Progenitor cell of endocrine pancreas (in vitro differentiated cells): ENCODE results near the gene KRTAP25-1. TPM values are rescaled to one million over a fixed set of nuclear protein-coding genes. Genes with fewer than 3 reads are reported as not detected.

Experiments
- DNase-seq: peaks from one replicate; pipeline ENCODE4 v3.0.0; 2021; ENCODE audit warnings: low spot score; ENCODE audit not compliant: unreplicated experiment
- H3K27ac Mint-ChIP-seq: 2 replicates; pipeline ENCODE4 v1.8.0; 2021; ENCODE audit warnings: mild to moderate bottlenecking, moderate library complexity, mixed read lengths
- H3K27me3 Mint-ChIP-seq: 2 replicates; pipeline ENCODE4 v1.8.0; 2021; ENCODE audit warnings: mixed read lengths
- H3K36me3 Mint-ChIP-seq: 2 replicates; pipeline ENCODE4 v1.8.0; 2022; ENCODE audit warnings: mixed read lengths; ENCODE audit not compliant: insufficient read depth
- H3K4me1 Mint-ChIP-seq: 2 replicates; pipeline ENCODE4 v1.8.0; 2021; ENCODE audit warnings: low read depth, mixed read lengths
- H3K4me3 Mint-ChIP-seq: 2 replicates; pipeline ENCODE4 v1.8.0; 2021; ENCODE audit warnings: low read depth, mild to moderate bottlenecking, moderate library complexity, mixed read lengths
- H3K9me3 Mint-ChIP-seq: 2 replicates; pipeline ENCODE4 v1.8.0; 2021; ENCODE audit warnings: low read depth, mixed read lengths
- CTCF ChIP-seq: fragments of 200-600 bp; sonication (generic); IDR thresholded peaks from one replicate; pipeline ENCODE4 v1.5.0; 2021; ENCODE audit warnings: antibody characterized with exemption, mild to moderate bottlenecking; ENCODE audit not compliant: unreplicated experiment
- total RNA-seq: library from RNA; stranded (reverse); gene quantifications from 2 replicates; pipeline ENCODE4 v1.2.1, GENCODE V29; 2021

KRTAP25-1 gene
- total RNA-seq, 1 donor from 2014 or later, result not detected

- DNase-seq, result no peak
- H3K27ac Mint-ChIP-seq, result no peak overlapping the region
- no peak overlapping the region for H3K4me3 Mint-ChIP-seq
- H3K9me3 Mint-ChIP-seq, result no peaks in the 10 kb centered on the region
- H3K4me1 Mint-ChIP-seq, result no peaks in the 10 kb centered on the region
- no peaks in the 10 kb centered on the region for H3K36me3 Mint-ChIP-seq
- TF ChIP-seq CTCF, result no peak
- H3K27me3 Mint-ChIP-seq, result no peaks in the 10 kb centered on the region
These were observed 44.4 kb upstream of the KRTAP25-1 start for GRCh38 chr21:30333736-30334135.

- Mint-ChIP-seq H3K36me3 (no peaks in the 10 kb centered on the region), H3K9me3 (no peaks in the 10 kb centered on the region)
These were observed 43.4 kb upstream of the KRTAP25-1 start for GRCh38 chr21:30332681-30333080.

GRCh38 chr21:30329203-30329875, 40.0 kb upstream of the KRTAP25-1 start:
- no peak for DNase-seq
- no peaks in the 10 kb centered on the region for H3K4me1 Mint-ChIP-seq
- H3K27me3 Mint-ChIP-seq, result no peaks in the 10 kb centered on the region
- H3K36me3 Mint-ChIP-seq, result no peaks in the 10 kb centered on the region
- H3K4me3 Mint-ChIP-seq, result no peak overlapping the region
- H3K27ac Mint-ChIP-seq, result no peak overlapping the region
- TF ChIP-seq CTCF, result no peak
- peaks cover 4% of the 10 kb centered on the region for H3K9me3 Mint-ChIP-seq

More at GRCh38 chr21:30332681-30333080, 43.4 kb upstream of the KRTAP25-1 start:
- TF ChIP-seq CTCF, result no peak
- DNase-seq, result no peak
- no peak overlapping the region for H3K27ac Mint-ChIP-seq
- H3K4me3 Mint-ChIP-seq, result no peak overlapping the region
- no peaks in the 10 kb centered on the region for H3K27me3 Mint-ChIP-seq
- no peaks in the 10 kb centered on the region for H3K4me1 Mint-ChIP-seq

GRCh38 chr21:30326390-30326789, 37.1 kb upstream of the KRTAP25-1 start:
- no peaks in the 10 kb centered on the region for H3K27me3 Mint-ChIP-seq
- no peak overlapping the region for H3K27ac Mint-ChIP-seq
- H3K9me3 Mint-ChIP-seq, result peaks cover 4% of the 10 kb centered on the region
- DNase-seq, result no peak
- H3K4me1 Mint-ChIP-seq, result no peaks in the 10 kb centered on the region
- H3K4me3 Mint-ChIP-seq, result no peak overlapping the region
- no peak for TF ChIP-seq CTCF
- no peaks in the 10 kb centered on the region for H3K36me3 Mint-ChIP-seq

- no peak for TF ChIP-seq CTCF
- no peaks in the 10 kb centered on the region for H3K4me1 Mint-ChIP-seq
- no peak for DNase-seq
- H3K36me3 Mint-ChIP-seq, result no peaks in the 10 kb centered on the region
- no peak within 1 kb of the TSS for H3K4me3 Mint-ChIP-seq
- no peaks in the 10 kb centered on the region for H3K9me3 Mint-ChIP-seq
- no peaks in the 10 kb centered on the region for H3K27me3 Mint-ChIP-seq
- no peak within 1 kb of the TSS for H3K27ac Mint-ChIP-seq
These were observed 30.9 kb upstream of the KRTAP25-1 start, which contains the start of gene KRTAP26-1 for GRCh38 chr21:30320215-30320614. KRTAP26-1 (minus strand) TSS chr21:30320315; CDS start chr21:30320035, 280 bp downstream.
